Natural killer cell (primary cell): Measurements from ENCODE around the gene CD2BP2. TPM values are rescaled to one million over a fixed set of nuclear protein-coding genes. Genes with fewer than 3 reads are reported as not detected.
A peak's percentile ranks its signal among the peaks of the same experiment; 100 is the strongest.

Experiments
- ATAC-seq, 3 donors: fragments of 150-1000 bp in 2 of 3; fragments of 200-7000 bp in 1 of 3; cut with Tn5 transposase; 1 replicate in 1 of 3; 2 replicates in 2 of 3; pipeline ENCODE4 v1.10.0; 2021; ENCODE audit warnings: mild to moderate bottlenecking in 2 of 3, moderate library complexity in 2 of 3
- DNase-seq, 2 donors: peaks; one replicate each; pipeline versions ENCODE4 v3.0.0 to v3.0.0-alpha.2; 2013 to 2021; ENCODE audit warnings: mixed read lengths in 1 of 2
- H3K27ac ChIP-seq: one replicate; pipeline ENCODE4 v1.5.1; 2013; ENCODE audit warnings: mild to moderate bottlenecking, low read length
- H3K27me3 ChIP-seq: one replicate; pipeline ENCODE4 v1.6.1; 2013; ENCODE audit warnings: low read length; ENCODE audit not compliant: control insufficient read depth, insufficient read depth
- H3K36me3 ChIP-seq: one replicate; pipeline ENCODE4 v1.6.1; 2013; ENCODE audit warnings: low read length; ENCODE audit not compliant: control insufficient read depth, insufficient read depth
- H3K4me1 ChIP-seq: one replicate; pipeline ENCODE4 v1.6.1; 2013; ENCODE audit warnings: low read length; ENCODE audit not compliant: control insufficient read depth, insufficient read depth
- H3K4me3 ChIP-seq: one replicate; pipeline ENCODE4 v1.5.1; 2013; ENCODE audit warnings: low read length
- H3K9me3 ChIP-seq: one replicate; pipeline ENCODE4 v1.6.1; 2013; ENCODE audit warnings: low read length; ENCODE audit not compliant: control insufficient read depth, insufficient read depth
- H3K27ac Mint-ChIP-seq, 2 donors: one replicate each; pipeline ENCODE4 v1.8.0; 2022; ENCODE audit warnings: mild to moderate bottlenecking in 2 of 2, mixed read lengths in 2 of 2, moderate library complexity in 1 of 2
- H3K27me3 Mint-ChIP-seq, 2 donors: one replicate each; pipeline ENCODE4 v1.8.0; 2022; ENCODE audit warnings: low read depth in 2 of 2, mixed read lengths in 2 of 2
- H3K36me3 Mint-ChIP-seq: one replicate; pipeline ENCODE4 v1.8.0; 2022; ENCODE audit warnings: mixed read lengths
- H3K4me1 Mint-ChIP-seq, 2 donors: one replicate each; pipeline ENCODE4 v1.8.0; 2022; ENCODE audit warnings: mixed read lengths in 2 of 2
- H3K4me3 Mint-ChIP-seq: one replicate; pipeline ENCODE4 v1.8.0; 2022; ENCODE audit warnings: mild to moderate bottlenecking, moderate library complexity, mixed read lengths
- H3K9me3 Mint-ChIP-seq, 2 donors: one replicate each; pipeline ENCODE4 v1.8.0; 2022; ENCODE audit warnings: mixed read lengths in 2 of 2
- CTCF ChIP-seq: fragments of 200-600 bp; IDR thresholded peaks from one replicate; pipeline ENCODE4 v1.8.0; 2022; ENCODE audit warnings: antibody characterized with exemption
- WGBS: methylation state at CpG from one replicate; pipeline ENCODE4 v1.1.7; 2013; ENCODE audit warnings: missing lambda C conversion rate; ENCODE audit not compliant: insufficient coverage; 5-methylcytosine and 5-hydroxymethylcytosine counted together
- intact Hi-C: fragments of 100-400 bp; cut with micrococcal nuclease; formaldehyde crosslinking; loops from one replicate; pipeline ENCODE4 v1.14.2; 2022
- total RNA-seq, 4 donors: library from RNA; stranded (reverse); fragments of 120-200 nt in 1 of 4; gene quantifications; one replicate each; pipeline versions ENCODE4 v1.2.3 to v1.2.4, GENCODE V29; 2013 to 2022

CD2BP2 gene
- total RNA-seq, 3 donors from 2014 or later (not counting 1 experiment from before 2014, with no cell fraction given), result 79.5 to 104 (median 87.7) TPM

DNA sequence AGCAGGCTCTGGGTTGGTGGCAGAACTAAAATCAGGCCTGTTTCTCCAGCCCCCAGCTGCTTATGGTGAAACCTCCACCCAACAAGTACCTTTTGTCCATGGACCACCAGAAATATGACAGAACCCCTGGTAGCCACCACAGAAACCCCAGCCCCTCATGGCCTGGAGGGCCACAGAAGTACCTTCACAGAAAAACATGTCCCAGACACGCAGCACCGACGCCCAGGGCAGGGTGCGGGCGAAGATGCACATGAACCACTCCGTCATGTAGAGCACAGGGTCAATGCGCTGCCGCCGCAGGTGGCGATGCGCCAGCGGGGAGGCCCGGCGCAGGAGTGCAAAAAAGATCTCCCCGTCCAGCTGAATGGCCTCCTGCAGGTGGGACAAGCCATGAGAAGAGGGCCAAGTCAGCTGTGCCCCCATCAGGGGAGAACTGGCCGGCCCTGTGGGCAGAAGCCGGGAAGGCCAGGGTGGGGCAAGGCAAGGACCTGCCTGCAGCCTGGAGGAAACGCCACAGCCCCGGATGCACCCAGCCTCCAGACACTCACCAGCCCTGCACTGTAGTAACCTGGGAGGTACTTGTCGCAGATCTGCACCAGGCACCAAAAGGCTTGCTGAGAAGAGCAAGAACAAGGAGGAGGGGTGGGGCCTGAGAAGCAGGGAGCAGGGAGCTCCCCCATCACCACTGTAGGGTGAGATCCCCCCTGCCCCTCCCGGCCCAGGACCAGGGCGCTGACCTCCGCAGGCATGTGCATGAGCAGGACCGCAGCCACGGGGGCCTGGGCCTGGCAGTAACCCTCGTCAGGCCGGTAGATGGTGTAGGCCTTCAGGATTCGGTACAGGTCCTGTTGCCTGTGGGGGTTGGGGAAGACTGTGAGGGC lies 4.1 kb upstream of the CD2BP2 start:
- peaks cover 15% of the 10 kb centered on the region for H3K36me3 Mint-ChIP-seq
- Histone ChIP-seq H3K4me1 (peaks cover 22% of the 10 kb centered on the region), H3K36me3 (peaks cover 32% of the 10 kb centered on the region), H3K27ac (no peak overlapping the region), H3K27me3 (no peaks in the 10 kb centered on the region), H3K4me3 (no peak overlapping the region), H3K9me3 (no peaks in the 10 kb centered on the region)
- TF ChIP-seq CTCF, result no peak
- no peaks in the 10 kb centered on the region for H3K27me3 Mint-ChIP-seq
- intact Hi-C loops, result no loop called here
- H3K9me3 Mint-ChIP-seq, result no peaks in the 10 kb centered on the region
- ATAC-seq (no peak), DNase-seq (no peak)
- H3K4me1 Mint-ChIP-seq, result peaks cover 36 to 44% of the 10 kb centered on the region in 2 donors
- no peak overlapping the region for H3K27ac Mint-ChIP-seq
- 97% methylated on average over 28 of the region's 28 CpGs for whole genome bisulfite sequencing
- H3K4me3 Mint-ChIP-seq, result no peak overlapping the region

DNA sequence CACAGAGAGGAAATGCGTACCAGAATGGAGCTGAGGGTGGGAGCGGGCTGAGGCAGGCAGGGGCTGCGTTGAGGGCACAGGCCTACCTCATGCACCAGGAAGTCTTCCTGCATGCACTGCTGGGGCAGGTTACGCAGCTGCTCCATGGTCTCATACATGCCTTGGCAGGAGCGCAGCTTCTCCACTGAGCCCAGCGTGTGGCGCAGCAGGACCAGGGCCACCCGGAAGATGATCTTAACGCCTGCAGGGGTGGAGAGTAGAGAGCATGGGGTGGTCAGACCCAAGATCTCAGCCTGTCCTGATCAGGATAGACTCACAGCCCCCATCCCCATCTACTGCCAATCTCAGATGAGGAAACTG lies 3.4 kb upstream of the CD2BP2 start:
- Mint-ChIP-seq H3K27ac (no peak overlapping the region), H3K36me3 (peaks cover 15% of the 10 kb centered on the region)
- ATAC-seq, result no peak

GRCh38 chr16:30357715-30358576 lies 2.8 kb upstream of the CD2BP2 start:
- WGBS, result 94% methylated on average over 35 of the region's 37 CpGs
- H3K36me3 Mint-ChIP-seq, result peaks cover 9% of the 10 kb centered on the region
- TF ChIP-seq CTCF, result no peak
- Histone ChIP-seq H3K4me1 (peaks cover 32% of the 10 kb centered on the region), H3K27me3 (no peaks in the 10 kb centered on the region), H3K27ac (no peak overlapping the region), H3K4me3 (no peak overlapping the region), H3K9me3 (no peaks in the 10 kb centered on the region), H3K36me3 (peaks cover 30% of the 10 kb centered on the region)
- DNase-seq (no peak), ATAC-seq (no peak)
- peak overlapping the region in 1 of 2 donors; percentile 11 for H3K27ac Mint-ChIP-seq
- intact Hi-C loops, result no loop called here
- no peaks in the 10 kb centered on the region for H3K9me3 Mint-ChIP-seq
- H3K4me1 Mint-ChIP-seq, result peaks cover 45 to 46% of the 10 kb centered on the region in 2 donors
- no peaks in the 10 kb centered on the region for H3K27me3 Mint-ChIP-seq
- no peak overlapping the region for H3K4me3 Mint-ChIP-seq

More for the DNA sequence above, 3.4 kb upstream of the CD2BP2 start:
- H3K9me3 Mint-ChIP-seq, result no peaks in the 10 kb centered on the region
- no peaks in the 10 kb centered on the region for H3K27me3 Mint-ChIP-seq
- no peak overlapping the region for H3K4me3 ChIP-seq
- no peak overlapping the region for H3K4me3 Mint-ChIP-seq
- no peak overlapping the region for H3K27ac ChIP-seq
- intact Hi-C loops, result no loop called here
- peaks cover 30% of the 10 kb centered on the region for H3K36me3 ChIP-seq
- peaks cover 42 to 50% of the 10 kb centered on the region in 2 donors for H3K4me1 Mint-ChIP-seq
- 99% methylated on average over 9 of the region's 9 CpGs for WGBS
- H3K4me1 ChIP-seq, result peaks cover 28% of the 10 kb centered on the region
- DNase-seq, result no peak
- no peak for TF ChIP-seq CTCF
- H3K9me3 ChIP-seq, result no peaks in the 10 kb centered on the region
- no peaks in the 10 kb centered on the region for H3K27me3 ChIP-seq
